A549 (cell line): ENCODE measurements around the gene SP2. TPM values are rescaled to one million over a fixed set of nuclear protein-coding genes. Genes with fewer than 3 reads are reported as not detected.

Experiments used
- ATAC-seq, 2 experiments: fragments of 200-7000 bp in 1 of 2; fragments of >200 bp in 1 of 2; cut with Nextera tagmentation in 1 of 2; cut with Tn5 transposase in 1 of 2; 3 replicates each; pipeline versions ENCODE4 v1.8.0 to v1.9.1; 2018 to 2020; ENCODE audit warnings: mild to moderate bottlenecking in 1 of 2, moderate library complexity in 1 of 2
- CTCF ChIA-PET: fragments of 300-600 bp; sonication (Branson Sonifier 250); formaldehyde crosslinking; extraction: SDS; loops from one replicate; lab custom pipeline; 2021; ENCODE audit warnings: antibody characterized with exemption, inconsistent platforms; lab: Yijun Ruan, JAX
- POLR2A ChIA-PET: fragments of 350-600 bp; formaldehyde crosslinking; extraction: SDS; loops from one replicate; lab custom pipeline; 2021; ENCODE audit warnings: antibody characterized with exemption, inconsistent platforms; lab: Yijun Ruan, JAX
- DNase-seq, 2 experiments: peaks; one replicate each; pipeline versions ENCODE4 v3.0.0 to v3.0.0-alpha.2; 2011 to 2016; ENCODE audit warnings: low read depth in 1 of 2, low spot score in 1 of 2
- FAIRE-seq: peaks from 2 replicates; lab custom pipeline; 2011; peaks lifted over from hg19 to GRCh38; lab: Jason Lieb, UNC
- H3K27ac ChIP-seq, 2 experiments: fragments of >200 bp; sonication (Bioruptor Twin); formaldehyde crosslinking; 3 replicates each; pipeline ENCODE4 v1.5.1; 2016 to 2017
- H3K4me1 ChIP-seq: fragments of >200 bp; sonication (Bioruptor Twin); formaldehyde crosslinking; 3 replicates; pipeline ENCODE4 v1.6.1; 2016
- H3K4me2 ChIP-seq: fragments of >200 bp; sonication (Bioruptor Twin); formaldehyde crosslinking; 3 replicates; pipeline ENCODE4 v1.6.1; 2016
- H3K4me3 ChIP-seq: fragments of >200 bp; sonication (Bioruptor Twin); formaldehyde crosslinking; 3 replicates; pipeline ENCODE4 v1.5.1; 2016
- H3K9me3 ChIP-seq: fragments of >200 bp; sonication (Bioruptor Twin); formaldehyde crosslinking; 3 replicates; pipeline ENCODE4 v1.6.1; 2016
- CBX2 ChIP-seq: fragments of 200-600 bp; sonication (generic); IDR thresholded peaks from 2 replicates; pipeline ENCODE4 v1.6.1; 2016; ENCODE audit warnings: low read depth, mild to moderate bottlenecking, borderline replicate concordance
- CEBPB ChIP-seq, 2 experiments: fragments of >200 bp in 1 of 2; sonication (Bioruptor Twin) in 1 of 2; formaldehyde crosslinking in 1 of 2; IDR thresholded peaks; 2 replicates each; pipeline ENCODE4 v1.6.1; 2012 to 2016
- EP300 ChIP-seq, 2 experiments: fragments of >200 bp; sonication (Bioruptor Twin); formaldehyde crosslinking; IDR thresholded peaks; 2 replicates in 1 of 2; 3 replicates in 1 of 2; pipeline ENCODE4 v1.6.1; 2016 to 2017
- ESRRA ChIP-seq: fragments of 150-350 bp; IDR thresholded peaks from 2 replicates; pipeline ENCODE4 v1.6.1; 2014; ENCODE audit warnings: mild to moderate bottlenecking, low read length, borderline replicate concordance
- GATA3 ChIP-seq: IDR thresholded peaks from 2 replicates; pipeline ENCODE4 v1.6.1; 2012; ENCODE audit warnings: borderline replicate concordance
- HDAC2 ChIP-seq: fragments of 200-600 bp; sonication (generic); IDR thresholded peaks from 2 replicates; pipeline ENCODE4 v1.6.1; 2016
- HOXA7 ChIP-seq: fragments of 250-450 bp; sonication (Bioruptor Pico); IDR thresholded peaks from 2 replicates; pipeline ENCODE4 v1.5.0; 2020; ENCODE audit warnings: mild to moderate bottlenecking, moderate library complexity
- JUNB ChIP-seq: fragments of >200 bp; sonication (Bioruptor Twin); formaldehyde crosslinking; IDR thresholded peaks from 2 replicates; pipeline ENCODE4 v1.6.1; 2016
- NPAS2 ChIP-seq: fragments of 250-450 bp; sonication (Bioruptor Pico); IDR thresholded peaks from 2 replicates; pipeline ENCODE4 v1.8.0; 2022; ENCODE audit warnings: mild to moderate bottlenecking, moderate library complexity, borderline replicate concordance
- PHF8 ChIP-seq: fragments of 200-600 bp; sonication (generic); IDR thresholded peaks from 2 replicates; pipeline ENCODE4 v1.6.1; 2016; ENCODE audit warnings: low read depth, mild to moderate bottlenecking, antibody characterized with exemption, moderate library complexity, borderline replicate concordance
- POLR2A ChIP-seq: IDR thresholded peaks from 2 replicates; pipeline ENCODE4 v1.6.1; 2012; ENCODE audit warnings: mild to moderate bottlenecking, low read length
- RCOR1 ChIP-seq: fragments of 150-350 bp; IDR thresholded peaks from 2 replicates; pipeline ENCODE4 v1.6.1; 2014; ENCODE audit warnings: antibody characterized with exemption, low read length, low read depth
- ZSCAN20 ChIP-seq: fragments of 250-450 bp; sonication (Bioruptor Pico); IDR thresholded peaks from 2 replicates; pipeline ENCODE4 v1.8.0; 2022; ENCODE audit warnings: mild to moderate bottlenecking, moderate library complexity
- WGBS: methylation state at CpG from one replicate; pipeline ENCODE4 v1.1.6; 2017; ENCODE audit errors: missing lambda C conversion rate; 5-methylcytosine and 5-hydroxymethylcytosine counted together
- polyA plus RNA-seq, 4 experiments: library from polyadenylated mRNA; depleted of rRNA in 3 of 4; stranded (reverse); fragments of >200 nt; fragmentation: RNase III in 1 of 4; extraction: RNeasy Plus Mini Kit Qiagen cat#74134 plus additional on column Dnase treatment in 1 of 4; gene quantifications; 2 replicates in 3 of 4; 3 replicates in 1 of 4; pipeline ENCODE4 v1.2.3, GENCODE V29; 2011 to 2017
- TF ChIP-seq, protein P1 (sequence below): fragments of 250-450 bp; sonication (Bioruptor Pico); IDR thresholded peaks from 2 replicates; pipeline ENCODE4 v1.5.0; 2020; ENCODE audit warnings: low read depth, mild to moderate bottlenecking, moderate library complexity
- TF ChIP-seq, protein P2 (sequence below): fragments of 200-600 bp; sonication (generic); IDR thresholded peaks from 2 replicates; pipeline ENCODE4 v1.6.1; 2016; ENCODE audit warnings: antibody characterized with exemption, mild to moderate bottlenecking, moderate library complexity
- TF ChIP-seq, protein P3 (sequence below): fragments of 250-450 bp; sonication (Bioruptor Pico); IDR thresholded peaks from 2 replicates; pipeline ENCODE4 v1.5.0; 2021; ENCODE audit warnings: mild to moderate bottlenecking, moderate library complexity, borderline replicate concordance
- TF ChIP-seq, protein P4 (sequence below): fragments of >200 bp; sonication (Bioruptor Twin); formaldehyde crosslinking; IDR thresholded peaks from 3 replicates; pipeline ENCODE4 v1.6.1; 2016
- TF ChIP-seq, protein P5 (sequence below): fragments of 450-650 bp; IDR thresholded peaks from 2 replicates; pipeline ENCODE4 v1.6.1; 2014; ENCODE audit warnings: antibody characterized with exemption

SP2 gene
- polyA plus RNA-seq, 2 of the 4 experiments (the other 2 are of a cell fraction): 6.2 to 11.6 TPM

DNA sequence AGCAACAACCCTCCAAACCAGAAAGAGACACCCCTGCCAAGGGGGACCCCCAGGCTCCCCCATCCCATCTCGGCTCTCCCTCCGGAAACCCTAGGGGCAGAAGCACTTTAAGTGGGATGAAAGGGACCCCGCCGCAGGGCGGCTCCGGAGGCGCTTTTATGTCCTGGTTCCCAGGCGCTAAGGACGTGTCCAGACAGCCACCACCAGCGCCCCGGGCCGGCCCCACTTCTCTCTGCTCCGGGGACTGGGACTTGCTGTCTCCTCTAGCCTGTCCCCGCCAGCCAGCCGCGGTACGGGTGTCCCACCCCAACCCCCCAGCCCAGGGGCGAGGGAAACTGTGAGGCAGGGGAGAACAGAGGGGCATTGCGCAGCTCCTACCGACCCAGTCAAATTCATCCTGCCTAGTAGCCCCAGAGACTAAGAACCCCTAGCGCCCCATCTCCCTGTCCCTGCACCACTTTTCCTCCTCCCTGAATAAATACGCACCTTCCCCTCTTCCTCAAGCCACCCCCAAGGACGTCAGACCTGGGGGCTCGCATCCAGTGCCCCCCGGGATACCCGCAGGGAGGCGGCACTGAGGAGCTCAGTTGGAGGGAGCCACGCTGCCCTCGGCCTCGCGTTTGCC is 49.2 kb upstream of the SP2 start:
- POLR2A ChIA-PET: no interaction called here
- DNase-seq (no peak), ATAC-seq (no peak), FAIRE-seq (no peak)
- CTCF ChIA-PET: interaction anchor here (0.7 to 36.3 kb wide), 12 partner anchors 10 to 171 kb away, joined by 3 to 1860 read pairs (median 20); partner anchors contain the start of genes CDK5RAP3, SP2 and SP6
- 86% methylated on average over 31 of the region's 31 CpGs for WGBS
- Histone ChIP-seq H3K4me3 (no peak overlapping the region), H3K4me2 (no peak overlapping the region), H3K9me3 (no peaks in the 10 kb centered on the region), H3K27ac (0 out of 6 replicates have a peak overlapping the region, but pooled peaks of 1 of the 2 experiments have one; percentile 4), H3K4me1 (peaks cover 27% of the 10 kb centered on the region)
- TF ChIP-seq CBX2 (no peak), GATA3 (no peak), POLR2A (no peak), PHF8 (no peak), JUNB (no peak), HDAC2 (no peak), NPAS2 (CRISPR knock-in tag) (no peak), EP300 (IDR thresholded peaks at IDR 0.05) (no peak), RCOR1 (no peak)
- TF ChIP-seq, protein P1, sequence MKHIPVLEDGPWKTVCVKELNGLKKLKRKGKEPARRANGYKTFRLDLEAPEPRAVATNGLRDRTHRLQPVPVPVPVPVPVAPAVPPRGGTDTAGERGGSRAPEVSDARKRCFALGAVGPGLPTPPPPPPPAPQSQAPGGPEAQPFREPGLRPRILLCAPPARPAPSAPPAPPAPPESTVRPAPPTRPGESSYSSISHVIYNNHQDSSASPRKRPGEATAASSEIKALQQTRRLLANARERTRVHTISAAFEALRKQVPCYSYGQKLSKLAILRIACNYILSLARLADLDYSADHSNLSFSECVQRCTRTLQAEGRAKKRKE (CRISPR knock-in tag): no peak
- TF ChIP-seq, protein P2, sequence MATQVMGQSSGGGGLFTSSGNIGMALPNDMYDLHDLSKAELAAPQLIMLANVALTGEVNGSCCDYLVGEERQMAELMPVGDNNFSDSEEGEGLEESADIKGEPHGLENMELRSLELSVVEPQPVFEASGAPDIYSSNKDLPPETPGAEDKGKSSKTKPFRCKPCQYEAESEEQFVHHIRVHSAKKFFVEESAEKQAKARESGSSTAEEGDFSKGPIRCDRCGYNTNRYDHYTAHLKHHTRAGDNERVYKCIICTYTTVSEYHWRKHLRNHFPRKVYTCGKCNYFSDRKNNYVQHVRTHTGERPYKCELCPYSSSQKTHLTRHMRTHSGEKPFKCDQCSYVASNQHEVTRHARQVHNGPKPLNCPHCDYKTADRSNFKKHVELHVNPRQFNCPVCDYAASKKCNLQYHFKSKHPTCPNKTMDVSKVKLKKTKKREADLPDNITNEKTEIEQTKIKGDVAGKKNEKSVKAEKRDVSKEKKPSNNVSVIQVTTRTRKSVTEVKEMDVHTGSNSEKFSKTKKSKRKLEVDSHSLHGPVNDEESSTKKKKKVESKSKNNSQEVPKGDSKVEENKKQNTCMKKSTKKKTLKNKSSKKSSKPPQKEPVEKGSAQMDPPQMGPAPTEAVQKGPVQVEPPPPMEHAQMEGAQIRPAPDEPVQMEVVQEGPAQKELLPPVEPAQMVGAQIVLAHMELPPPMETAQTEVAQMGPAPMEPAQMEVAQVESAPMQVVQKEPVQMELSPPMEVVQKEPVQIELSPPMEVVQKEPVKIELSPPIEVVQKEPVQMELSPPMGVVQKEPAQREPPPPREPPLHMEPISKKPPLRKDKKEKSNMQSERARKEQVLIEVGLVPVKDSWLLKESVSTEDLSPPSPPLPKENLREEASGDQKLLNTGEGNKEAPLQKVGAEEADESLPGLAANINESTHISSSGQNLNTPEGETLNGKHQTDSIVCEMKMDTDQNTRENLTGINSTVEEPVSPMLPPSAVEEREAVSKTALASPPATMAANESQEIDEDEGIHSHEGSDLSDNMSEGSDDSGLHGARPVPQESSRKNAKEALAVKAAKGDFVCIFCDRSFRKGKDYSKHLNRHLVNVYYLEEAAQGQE: no peak
- TF ChIP-seq, protein P3, sequence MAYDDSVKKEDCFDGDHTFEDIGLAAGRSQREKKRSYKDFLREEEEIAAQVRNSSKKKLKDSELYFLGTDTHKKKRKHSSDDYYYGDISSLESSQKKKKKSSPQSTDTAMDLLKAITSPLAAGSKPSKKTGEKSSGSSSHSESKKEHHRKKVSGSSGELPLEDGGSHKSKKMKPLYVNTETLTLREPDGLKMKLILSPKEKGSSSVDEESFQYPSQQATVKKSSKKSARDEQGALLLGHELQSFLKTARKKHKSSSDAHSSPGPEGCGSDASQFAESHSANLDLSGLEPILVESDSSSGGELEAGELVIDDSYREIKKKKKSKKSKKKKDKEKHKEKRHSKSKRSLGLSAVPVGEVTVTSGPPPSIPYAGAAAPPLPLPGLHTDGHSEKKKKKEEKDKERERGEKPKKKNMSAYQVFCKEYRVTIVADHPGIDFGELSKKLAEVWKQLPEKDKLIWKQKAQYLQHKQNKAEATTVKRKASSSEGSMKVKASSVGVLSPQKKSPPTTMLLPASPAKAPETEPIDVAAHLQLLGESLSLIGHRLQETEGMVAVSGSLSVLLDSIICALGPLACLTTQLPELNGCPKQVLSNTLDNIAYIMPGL (CRISPR knock-in tag): no peak

DNA sequence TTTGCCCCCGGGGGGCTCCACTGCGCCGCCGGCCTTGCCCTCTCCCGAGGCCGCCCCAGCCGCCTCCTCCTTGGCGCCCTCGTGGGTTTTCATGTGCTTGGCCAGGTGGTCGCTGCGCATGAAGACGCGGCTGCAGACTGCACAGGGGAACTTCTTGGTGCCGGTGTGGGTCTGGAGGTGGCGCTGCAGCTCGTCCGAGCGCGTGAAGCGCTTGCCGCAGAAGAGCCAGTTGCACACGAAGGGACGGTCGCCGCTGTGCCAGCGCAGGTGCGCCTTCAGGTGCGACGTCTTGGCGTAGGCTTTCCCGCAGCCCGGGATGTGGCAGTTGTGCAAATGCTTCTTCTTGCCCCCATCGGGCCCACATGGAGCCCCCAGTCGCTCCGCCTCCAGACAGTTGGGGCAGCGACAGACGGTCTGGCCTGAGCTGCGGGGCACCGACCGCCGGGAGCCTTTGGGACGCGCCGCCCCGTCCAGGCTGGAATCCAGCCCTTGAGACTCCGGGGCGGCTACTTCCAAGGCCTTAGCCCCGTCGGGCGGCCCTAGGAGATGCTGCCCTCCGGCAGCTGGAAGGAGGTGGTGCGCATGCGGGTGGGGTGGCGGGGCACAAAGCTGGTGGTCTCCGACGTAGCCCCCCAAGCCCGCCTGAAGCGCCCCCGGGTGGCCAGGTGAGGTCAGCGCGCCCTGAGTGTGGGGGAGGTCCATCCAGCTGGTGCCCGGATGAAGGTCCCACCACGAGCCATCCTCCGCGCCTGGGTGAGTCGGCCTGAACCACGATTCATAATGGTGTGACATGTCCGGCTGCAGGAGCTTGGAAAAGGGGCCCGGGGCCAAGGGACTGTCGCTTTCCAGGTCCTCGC is 48.5 kb upstream of the SP2 start:
- H3K27ac ChIP-seq: no peak overlapping the region
- no peak overlapping the region for H3K4me3 ChIP-seq
- DNase-seq (no peak), ATAC-seq (no peak), FAIRE-seq (no peak)
- H3K9me3 ChIP-seq: no peaks in the 10 kb centered on the region
- peaks cover 27% of the 10 kb centered on the region for H3K4me1 ChIP-seq
- no peak overlapping the region for H3K4me2 ChIP-seq
- ChIA-PET CTCF (interaction anchor here (0.6 to 36.3 kb wide), 16 partner anchors 10 to 1143 kb away, joined by 3 to 1860 read pairs (median 6); partner anchors contain the start of genes LRRC46, MRPL10, OSBPL7 and SP2), POLR2A (interaction anchor here (1.1 kb wide), 1 partner anchor 48 kb away, joined by 3 read pairs; no protein-coding TSS in a partner anchor)
- WGBS: 85% methylated on average over 56 of the region's 71 CpGs
- TF ChIP-seq, protein P3 (CRISPR knock-in tag): no peak
- TF ChIP-seq CEBPB (IDR thresholded peaks at IDR 0.05): no peak
- TF ChIP-seq, protein P4, sequence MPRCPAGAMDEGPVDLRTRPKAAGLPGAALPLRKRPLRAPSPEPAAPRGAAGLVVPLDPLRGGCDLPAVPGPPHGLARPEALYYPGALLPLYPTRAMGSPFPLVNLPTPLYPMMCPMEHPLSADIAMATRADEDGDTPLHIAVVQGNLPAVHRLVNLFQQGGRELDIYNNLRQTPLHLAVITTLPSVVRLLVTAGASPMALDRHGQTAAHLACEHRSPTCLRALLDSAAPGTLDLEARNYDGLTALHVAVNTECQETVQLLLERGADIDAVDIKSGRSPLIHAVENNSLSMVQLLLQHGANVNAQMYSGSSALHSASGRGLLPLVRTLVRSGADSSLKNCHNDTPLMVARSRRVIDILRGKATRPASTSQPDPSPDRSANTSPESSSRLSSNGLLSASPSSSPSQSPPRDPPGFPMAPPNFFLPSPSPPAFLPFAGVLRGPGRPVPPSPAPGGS: no peak
- TF ChIP-seq ZSCAN20 (CRISPR knock-in tag): no peak
- no peak for TF ChIP-seq HDAC2
- TF ChIP-seq, protein P5, sequence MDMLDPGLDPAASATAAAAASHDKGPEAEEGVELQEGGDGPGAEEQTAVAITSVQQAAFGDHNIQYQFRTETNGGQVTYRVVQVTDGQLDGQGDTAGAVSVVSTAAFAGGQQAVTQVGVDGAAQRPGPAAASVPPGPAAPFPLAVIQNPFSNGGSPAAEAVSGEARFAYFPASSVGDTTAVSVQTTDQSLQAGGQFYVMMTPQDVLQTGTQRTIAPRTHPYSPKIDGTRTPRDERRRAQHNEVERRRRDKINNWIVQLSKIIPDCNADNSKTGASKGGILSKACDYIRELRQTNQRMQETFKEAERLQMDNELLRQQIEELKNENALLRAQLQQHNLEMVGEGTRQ: no peak
- no peak for TF ChIP-seq ESRRA
- TF ChIP-seq, protein P2: no peak
- no peak for TF ChIP-seq HOXA7 (CRISPR knock-in tag)
